Ectodermal cell (in vitro differentiated cells): ENCODE data around the gene AKAP6.

Source experiments
- H3K27ac ChIP-seq: 2 replicates; pipeline ENCODE4 v1.7.0; 2013; ENCODE audit warnings: mild to moderate bottlenecking, low read depth, low read length; ENCODE audit not compliant: insufficient read depth, poor library complexity, severe bottlenecking
- H3K27me3 ChIP-seq: 2 replicates; pipeline ENCODE4 v1.7.0; 2013; ENCODE audit warnings: mild to moderate bottlenecking, low read length; ENCODE audit not compliant: insufficient read depth, control insufficient read depth, poor library complexity, severe bottlenecking
- H3K36me3 ChIP-seq: one replicate; pipeline ENCODE4 v1.7.0; 2013; ENCODE audit warnings: low read length; ENCODE audit not compliant: control insufficient read depth, insufficient read depth
- H3K4me1 ChIP-seq: one replicate; pipeline ENCODE4 v1.7.0; 2013; ENCODE audit warnings: low read length; ENCODE audit not compliant: control insufficient read depth, insufficient read depth
- H3K4me3 ChIP-seq: 2 replicates; pipeline ENCODE4 v1.7.0; 2013; ENCODE audit warnings: low read depth, low read length, control low read depth; ENCODE audit not compliant: insufficient read depth
- H3K9me3 ChIP-seq: 2 replicates; pipeline ENCODE4 v1.7.0; 2013; ENCODE audit warnings: mild to moderate bottlenecking, low read length, moderate library complexity; ENCODE audit not compliant: control insufficient read depth
- WGBS, 2 experiments: methylation state at CpG; one replicate each; pipeline ENCODE4 v1.1.7; 2013; ENCODE audit warnings: missing lambda C conversion rate in 2 of 2; 5-methylcytosine and 5-hydroxymethylcytosine counted together

The AKAP6 gene

GRCh38 chr14:32688941-32689340 lies 359.8 kb downstream of the AKAP6 start:
- Histone ChIP-seq H3K4me1 (no peaks in the 10 kb centered on the region), H3K4me3 (no peak overlapping the region), H3K36me3 (no peaks in the 10 kb centered on the region), H3K27me3 (no peaks in the 10 kb centered on the region), H3K9me3 (no peaks in the 10 kb centered on the region), H3K27ac (no peak overlapping the region)
- WGBS, 2 experiments = 74 to 91% methylated on average over 2 of the region's 2 CpGs

DNA sequence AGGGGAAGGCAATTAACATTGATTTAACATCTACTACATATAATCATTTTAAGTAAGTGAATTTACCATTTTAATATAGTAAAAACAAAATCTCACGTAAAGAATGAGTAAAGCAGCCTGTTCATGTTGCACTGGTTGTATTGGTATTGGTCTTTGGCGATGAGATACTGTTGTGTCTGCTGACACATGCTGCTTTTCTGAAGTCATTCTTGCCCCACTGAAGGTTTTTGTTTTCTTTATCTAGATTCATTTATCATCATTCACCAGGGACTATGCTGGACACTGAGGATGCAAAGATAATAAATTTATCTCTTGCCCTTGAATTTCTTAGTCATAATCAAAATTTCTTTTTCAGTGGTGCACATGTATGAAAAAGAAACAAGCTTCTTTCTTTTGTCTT lies 363.3 kb downstream of the AKAP6 start:
- no peaks in the 10 kb centered on the region for H3K27me3 ChIP-seq
- H3K9me3 ChIP-seq = no peaks in the 10 kb centered on the region
- H3K27ac ChIP-seq = no peak overlapping the region
- 89 to 100% methylated on average over 2 of the region's 2 CpGs for WGBS, 2 experiments
- H3K4me3 ChIP-seq = no peak overlapping the region
- H3K36me3 ChIP-seq = no peaks in the 10 kb centered on the region
- no peaks in the 10 kb centered on the region for H3K4me1 ChIP-seq

DNA sequence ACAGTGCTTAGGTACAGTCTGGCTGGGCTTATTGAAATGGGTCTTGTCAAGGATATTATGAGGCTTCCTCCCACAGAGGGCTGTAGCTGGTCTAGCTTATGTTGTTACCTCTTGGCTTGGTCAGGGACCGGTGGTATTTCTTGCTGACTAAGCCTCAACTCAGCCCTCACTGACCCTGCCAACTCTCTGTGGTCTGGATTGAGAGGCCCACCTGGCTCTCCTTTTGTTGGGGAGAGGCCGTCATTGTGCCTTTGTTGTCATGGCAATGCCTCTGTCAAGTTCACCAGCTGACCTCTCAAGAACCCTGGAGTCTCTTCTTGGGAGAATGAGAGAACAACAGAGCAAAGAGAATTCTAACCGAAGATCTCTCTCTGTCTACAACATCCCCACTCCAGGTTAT lies 364.0 kb downstream of the AKAP6 start:
- 73 to 79% methylated on average over 3 of the region's 3 CpGs for WGBS, 2 experiments
- no peaks in the 10 kb centered on the region for H3K4me1 ChIP-seq
- no peaks in the 10 kb centered on the region for H3K36me3 ChIP-seq
- H3K9me3 ChIP-seq = no peaks in the 10 kb centered on the region
- H3K27ac ChIP-seq = no peak overlapping the region
- no peaks in the 10 kb centered on the region for H3K27me3 ChIP-seq
- no peak overlapping the region for H3K4me3 ChIP-seq

DNA sequence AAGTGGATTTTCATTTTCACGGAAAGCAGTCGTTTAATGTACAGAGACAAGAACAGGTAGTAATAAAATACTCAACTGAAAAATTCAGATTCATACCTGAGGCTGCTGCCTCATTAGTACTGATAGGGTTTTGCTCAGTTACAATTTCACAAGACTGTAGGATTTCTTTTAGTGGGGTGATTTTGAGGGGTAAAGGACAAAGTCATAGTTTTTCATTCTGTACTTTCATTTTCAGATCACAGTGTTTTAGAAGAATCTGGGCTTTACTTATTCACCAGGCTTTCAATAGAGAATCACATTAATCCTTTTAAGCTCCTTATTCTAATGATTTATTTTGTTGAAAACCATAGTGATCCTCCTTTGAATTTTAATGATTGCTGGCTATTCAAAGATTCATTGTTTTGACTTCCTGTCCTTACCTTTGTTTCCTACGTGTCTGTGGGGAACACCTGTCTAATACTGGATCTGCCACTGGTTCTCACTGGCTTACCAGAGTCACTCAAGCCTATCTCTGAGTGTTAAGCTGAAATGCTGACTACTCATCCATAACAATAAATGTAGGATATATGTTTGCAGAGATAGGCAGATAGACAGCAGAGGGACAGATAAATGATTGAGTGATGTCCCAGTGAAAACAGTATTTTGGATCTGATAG lies 365.8 kb downstream of the AKAP6 start:
- no peaks in the 10 kb centered on the region for H3K36me3 ChIP-seq
- H3K4me3 ChIP-seq = no peak overlapping the region
- WGBS, 2 experiments = 33 to 78% methylated on average over 1 to 3 of the region's 3 CpGs
- no peaks in the 10 kb centered on the region for H3K4me1 ChIP-seq
- no peak overlapping the region for H3K27ac ChIP-seq
- no peaks in the 10 kb centered on the region for H3K27me3 ChIP-seq
- H3K9me3 ChIP-seq = no peaks in the 10 kb centered on the region

DNA sequence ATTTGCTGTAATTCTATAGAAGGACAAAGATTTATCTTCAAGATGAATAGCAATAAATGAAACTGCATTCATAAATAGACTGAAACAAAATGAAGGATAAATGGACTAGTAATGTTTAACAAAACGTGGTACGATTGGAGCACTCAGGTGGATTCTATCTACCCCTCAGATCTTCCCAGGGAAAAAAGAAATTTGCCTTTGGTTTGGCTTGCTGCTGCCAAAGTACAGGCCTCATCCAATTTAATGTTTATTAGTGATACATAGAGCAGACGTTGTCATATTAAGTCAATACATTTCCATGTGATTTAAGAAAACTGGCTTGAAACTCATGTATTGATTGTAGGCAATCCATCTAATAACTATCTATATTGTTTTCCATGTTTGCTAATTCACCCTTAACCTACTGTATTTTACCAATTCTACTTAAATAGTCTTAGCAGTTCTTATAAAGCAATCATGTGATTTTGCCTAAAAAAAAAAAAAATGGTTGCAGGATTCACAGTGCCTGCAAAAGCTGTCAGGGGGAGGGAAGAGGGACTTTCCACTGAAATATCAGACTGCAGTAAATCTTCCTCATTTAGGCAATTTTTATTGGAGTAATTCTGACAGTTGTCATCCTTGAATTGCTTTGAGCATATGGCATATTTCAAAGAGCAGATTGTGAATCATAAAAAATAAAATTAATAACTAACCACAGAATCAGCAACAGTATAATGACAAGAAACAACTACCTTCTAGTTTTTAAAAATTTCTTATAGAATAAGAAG lies 367.4 kb downstream of the AKAP6 start:
- Histone ChIP-seq H3K27me3 (no peaks in the 10 kb centered on the region), H3K36me3 (no peaks in the 10 kb centered on the region), H3K27ac (no peak overlapping the region), H3K4me3 (no peak overlapping the region), H3K9me3 (no peaks in the 10 kb centered on the region), H3K4me1 (no peaks in the 10 kb centered on the region)
- 91 to 100% methylated on average over 3 of the region's 3 CpGs for WGBS, 2 experiments

DNA sequence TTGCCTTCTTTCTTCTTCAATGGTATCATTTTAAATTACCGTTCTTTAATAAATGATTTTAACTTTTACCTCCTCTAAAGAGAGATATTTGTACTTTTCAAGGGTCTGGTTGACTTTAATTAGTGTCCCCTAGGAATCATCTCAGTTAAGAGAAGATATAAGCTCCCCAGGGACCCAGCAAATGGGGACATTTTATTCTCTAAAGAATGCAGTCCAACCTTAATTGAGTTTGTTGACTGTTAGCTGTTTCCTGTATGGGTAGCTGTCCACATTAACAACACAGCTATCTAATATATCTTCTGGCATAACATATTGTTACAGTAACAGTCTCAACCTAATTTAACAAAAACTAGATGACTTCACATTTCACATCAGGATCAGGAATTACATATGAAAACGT lies 368.0 kb downstream of the AKAP6 start:
- Histone ChIP-seq H3K27me3 (no peaks in the 10 kb centered on the region), H3K36me3 (no peaks in the 10 kb centered on the region), H3K4me1 (no peaks in the 10 kb centered on the region), H3K4me3 (no peak overlapping the region), H3K9me3 (no peaks in the 10 kb centered on the region), H3K27ac (no peak overlapping the region)
- WGBS, 2 experiments = 100% methylated on average over 1 of the region's 2 CpGs; no CpG with 5 or more reads in 1 of the 2 experiments

DNA sequence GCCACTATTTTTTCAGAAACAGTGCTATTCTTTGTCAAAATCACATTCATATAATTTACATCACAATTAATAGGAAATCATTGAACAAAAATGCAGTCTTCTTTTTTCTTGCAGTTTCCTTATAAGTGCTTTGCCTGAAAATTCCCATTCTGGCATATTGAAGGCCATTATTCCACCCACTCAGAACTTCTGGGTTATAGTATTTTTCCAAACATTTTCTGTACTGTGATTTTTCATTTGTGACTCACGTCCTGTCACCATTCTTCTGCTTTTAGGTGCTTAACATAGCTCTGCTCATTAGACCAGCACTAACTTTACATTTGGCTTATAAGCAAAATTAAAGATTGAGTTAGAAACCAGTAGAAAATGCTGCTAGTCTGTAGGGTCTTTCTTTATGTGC lies 368.6 kb downstream of the AKAP6 start:
- Histone ChIP-seq H3K36me3 (no peaks in the 10 kb centered on the region), H3K4me3 (no peak overlapping the region), H3K27ac (no peak overlapping the region), H3K27me3 (no peaks in the 10 kb centered on the region), H3K9me3 (no peaks in the 10 kb centered on the region), H3K4me1 (no peaks in the 10 kb centered on the region)
- WGBS, 2 experiments = 93 to 100% methylated on average over 1 of the region's 1 CpG

DNA sequence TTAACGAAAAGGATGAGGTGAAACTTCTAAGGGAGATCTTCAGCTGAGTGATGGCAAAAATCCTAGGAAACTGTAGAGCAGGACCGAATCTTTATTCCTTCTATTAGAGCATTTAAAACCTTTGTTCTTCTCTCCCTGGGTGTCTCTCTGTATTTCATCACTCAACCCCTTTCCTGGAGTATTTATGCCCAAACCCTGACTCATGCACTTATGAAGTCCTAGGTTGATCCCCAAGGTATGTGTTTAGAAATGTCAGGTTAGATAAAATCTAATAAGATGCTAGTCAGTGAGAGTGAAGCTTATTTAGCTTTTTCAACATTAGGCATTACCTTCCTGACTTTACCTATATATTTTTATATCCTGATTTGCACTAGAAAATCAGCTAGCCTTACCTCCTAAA lies 369.7 kb downstream of the AKAP6 start:
- 95 to 98% methylated on average over 2 of the region's 2 CpGs for WGBS, 2 experiments
- Histone ChIP-seq H3K9me3 (no peaks in the 10 kb centered on the region), H3K27me3 (no peaks in the 10 kb centered on the region), H3K27ac (no peak overlapping the region), H3K4me3 (no peak overlapping the region), H3K36me3 (no peaks in the 10 kb centered on the region), H3K4me1 (no peaks in the 10 kb centered on the region)

DNA sequence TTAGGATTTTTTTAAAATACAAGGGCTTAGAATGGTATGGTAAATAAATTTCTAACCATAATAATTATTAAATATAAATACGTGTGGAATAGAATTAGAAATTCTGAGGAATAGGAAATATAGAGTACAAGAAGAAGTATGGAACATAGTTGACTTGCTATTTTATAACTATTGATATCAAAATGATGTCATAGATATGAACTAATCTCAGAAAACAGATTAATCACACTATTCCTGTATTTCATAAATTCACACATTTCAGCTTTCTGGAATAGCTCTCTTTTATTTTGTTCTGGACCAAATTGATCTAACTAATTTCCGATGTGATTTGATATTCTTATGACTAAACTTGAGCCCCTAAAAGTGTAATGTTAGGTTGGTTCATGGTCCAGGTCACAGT lies 372.4 kb downstream of the AKAP6 start:
- H3K27me3 ChIP-seq = no peaks in the 10 kb centered on the region
- H3K9me3 ChIP-seq = no peaks in the 10 kb centered on the region
- H3K4me3 ChIP-seq = no peak overlapping the region
- H3K4me1 ChIP-seq = no peaks in the 10 kb centered on the region
- 89 to 100% methylated on average over 1 of the region's 2 CpGs for WGBS, 2 experiments
- no peak overlapping the region for H3K27ac ChIP-seq
- H3K36me3 ChIP-seq = no peaks in the 10 kb centered on the region

GRCh38 chr14:32702088-32702487 lies 373.0 kb downstream of the AKAP6 start:
- no peaks in the 10 kb centered on the region for H3K36me3 ChIP-seq
- H3K27me3 ChIP-seq = no peaks in the 10 kb centered on the region
- H3K27ac ChIP-seq = no peak overlapping the region
- no peak overlapping the region for H3K4me3 ChIP-seq
- no peaks in the 10 kb centered on the region for H3K4me1 ChIP-seq
- no peaks in the 10 kb centered on the region for H3K9me3 ChIP-seq
